Glutamatergic neuron (in vitro differentiated cells): Measurements from ENCODE around the gene TRUB1. TPM values are rescaled to one million over a fixed set of nuclear protein-coding genes. Genes with fewer than 3 reads are reported as not detected.

Source experiments
- DNase-seq: peaks from one replicate; pipeline ENCODE4 v3.0.0; 2022
- H3K27ac Mint-ChIP-seq: one replicate; pipeline ENCODE4 v1.8.0; 2020; ENCODE audit warnings: mild to moderate bottlenecking, mixed read lengths, inconsistent platforms; ENCODE audit not compliant: unreplicated experiment
- H3K27me3 Mint-ChIP-seq: one replicate; pipeline ENCODE4 v1.8.0; 2020; ENCODE audit warnings: mild to moderate bottlenecking, moderate library complexity, mixed read lengths, inconsistent platforms; ENCODE audit not compliant: unreplicated experiment
- H3K36me3 Mint-ChIP-seq: one replicate; pipeline ENCODE4 v1.8.0; 2020; ENCODE audit warnings: mild to moderate bottlenecking, mixed read lengths, inconsistent platforms; ENCODE audit not compliant: unreplicated experiment
- H3K4me1 Mint-ChIP-seq: one replicate; pipeline ENCODE4 v1.8.0; 2020; ENCODE audit warnings: mild to moderate bottlenecking, low read depth, mixed read lengths, inconsistent platforms; ENCODE audit not compliant: unreplicated experiment
- H3K4me3 Mint-ChIP-seq: one replicate; pipeline ENCODE4 v1.8.0; 2020; ENCODE audit warnings: mild to moderate bottlenecking, mixed read lengths, inconsistent platforms; ENCODE audit not compliant: unreplicated experiment
- H3K9me3 Mint-ChIP-seq: one replicate; pipeline ENCODE4 v1.8.0; 2020; ENCODE audit warnings: mild to moderate bottlenecking, moderate library complexity, mixed read lengths, inconsistent platforms; ENCODE audit not compliant: unreplicated experiment
- total RNA-seq: library from RNA; stranded (reverse); fragmentation: NEBNext Ultra II Directional; extraction: Animal tissue kit (Norgen Biotek cat#: 25700); gene quantifications from one replicate; pipeline ENCODE4 v1.2.1, GENCODE V29; 2021; ENCODE audit not compliant: unreplicated experiment
- TF ChIP-seq, protein P1 (sequence below): fragments of 200-600 bp; sonication (generic); IDR thresholded peaks from one replicate; pipeline ENCODE4 v1.5.0; 2021; ENCODE audit not compliant: partially characterized antibody, unreplicated experiment

TRUB1 gene
- total RNA-seq, 1 donor from 2014 or later, result 32.8 TPM

DNA sequence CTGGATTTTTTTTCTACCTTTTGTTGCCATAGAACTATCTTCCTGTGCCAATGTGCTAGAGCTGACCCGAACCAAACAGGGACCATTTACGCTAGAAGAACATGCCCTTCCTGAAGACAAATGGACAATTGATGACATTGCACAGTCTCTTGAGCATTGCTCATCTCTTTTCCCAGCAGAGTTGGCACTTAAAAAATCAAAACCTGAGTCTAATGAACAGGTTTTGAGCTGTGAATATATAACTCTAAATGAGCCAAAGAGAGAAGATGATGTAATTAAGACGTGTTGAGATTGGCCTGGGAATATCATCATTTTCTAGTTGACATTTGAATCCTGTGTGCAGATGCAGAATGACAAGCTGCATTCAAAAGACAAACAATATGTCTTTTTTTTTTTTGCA, 37.1 kb downstream of the TRUB1 start:
- Mint-ChIP-seq H3K27me3 (no peaks in the 10 kb centered on the region), H3K9me3 (peaks cover 2% of the 10 kb centered on the region), H3K4me3 (peak overlapping the region; percentile 39), H3K36me3 (no peaks in the 10 kb centered on the region), H3K27ac (peak overlapping the region; percentile 97), H3K4me1 (peaks cover 43% of the 10 kb centered on the region)
- TF ChIP-seq, protein P1, sequence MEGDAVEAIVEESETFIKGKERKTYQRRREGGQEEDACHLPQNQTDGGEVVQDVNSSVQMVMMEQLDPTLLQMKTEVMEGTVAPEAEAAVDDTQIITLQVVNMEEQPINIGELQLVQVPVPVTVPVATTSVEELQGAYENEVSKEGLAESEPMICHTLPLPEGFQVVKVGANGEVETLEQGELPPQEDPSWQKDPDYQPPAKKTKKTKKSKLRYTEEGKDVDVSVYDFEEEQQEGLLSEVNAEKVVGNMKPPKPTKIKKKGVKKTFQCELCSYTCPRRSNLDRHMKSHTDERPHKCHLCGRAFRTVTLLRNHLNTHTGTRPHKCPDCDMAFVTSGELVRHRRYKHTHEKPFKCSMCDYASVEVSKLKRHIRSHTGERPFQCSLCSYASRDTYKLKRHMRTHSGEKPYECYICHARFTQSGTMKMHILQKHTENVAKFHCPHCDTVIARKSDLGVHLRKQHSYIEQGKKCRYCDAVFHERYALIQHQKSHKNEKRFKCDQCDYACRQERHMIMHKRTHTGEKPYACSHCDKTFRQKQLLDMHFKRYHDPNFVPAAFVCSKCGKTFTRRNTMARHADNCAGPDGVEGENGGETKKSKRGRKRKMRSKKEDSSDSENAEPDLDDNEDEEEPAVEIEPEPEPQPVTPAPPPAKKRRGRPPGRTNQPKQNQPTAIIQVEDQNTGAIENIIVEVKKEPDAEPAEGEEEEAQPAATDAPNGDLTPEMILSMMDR, result no peak
- no peak for DNase-seq

DNA sequence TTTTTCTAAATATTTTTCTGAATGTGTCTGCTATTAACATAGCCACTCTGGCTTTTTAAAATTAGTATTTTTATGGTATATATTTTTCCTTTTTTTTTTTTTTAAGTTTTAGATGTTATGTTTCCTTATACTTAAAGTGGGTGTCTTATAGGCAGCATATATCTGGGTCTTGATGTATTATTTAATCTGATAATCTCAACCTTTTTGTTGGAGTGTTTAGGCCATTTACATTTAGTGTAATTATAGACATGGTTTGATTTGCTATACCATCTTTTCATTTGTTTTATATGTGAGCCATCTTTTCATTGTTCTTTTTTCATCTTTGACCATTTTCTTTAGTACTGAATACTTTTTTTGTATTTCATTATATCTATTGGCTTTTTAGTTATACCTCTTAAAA, 45.0 kb downstream of the TRUB1 start:
- H3K36me3 Mint-ChIP-seq, result peaks cover 41% of the 10 kb centered on the region
- TF ChIP-seq, protein P1, result no peak
- no peak overlapping the region for H3K27ac Mint-ChIP-seq
- no peaks in the 10 kb centered on the region for H3K27me3 Mint-ChIP-seq
- DNase-seq, result no peak
- H3K9me3 Mint-ChIP-seq, result peaks cover 6% of the 10 kb centered on the region
- H3K4me1 Mint-ChIP-seq, result no peaks in the 10 kb centered on the region
- no peak overlapping the region for H3K4me3 Mint-ChIP-seq

DNA sequence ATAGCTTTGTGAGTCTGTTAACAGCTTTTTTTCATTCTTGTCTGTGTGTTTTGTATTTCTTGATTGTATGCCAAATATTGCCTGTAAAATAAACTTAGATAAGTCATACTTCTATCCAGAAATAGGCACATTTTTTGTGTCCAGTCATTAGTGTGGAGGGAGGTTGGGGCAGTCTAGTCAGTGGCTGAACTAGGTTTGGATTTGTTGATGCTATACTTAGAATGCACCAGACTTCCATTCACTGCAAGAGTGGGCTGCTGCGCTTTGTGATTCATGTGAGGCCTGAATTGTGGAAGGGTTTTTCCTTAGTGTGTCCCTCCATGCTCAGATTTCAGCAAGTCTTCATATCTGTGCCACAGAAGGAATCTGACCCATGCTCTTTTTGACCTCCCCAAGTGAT, 50.0 kb downstream of the TRUB1 start:
- DNase-seq, result no peak
- Mint-ChIP-seq H3K36me3 (peaks cover 27% of the 10 kb centered on the region), H3K4me3 (no peak overlapping the region), H3K27me3 (peaks cover 1% of the 10 kb centered on the region), H3K4me1 (no peaks in the 10 kb centered on the region), H3K9me3 (peaks cover 8% of the 10 kb centered on the region), H3K27ac (no peak overlapping the region)
- TF ChIP-seq, protein P1, result no peak

DNA sequence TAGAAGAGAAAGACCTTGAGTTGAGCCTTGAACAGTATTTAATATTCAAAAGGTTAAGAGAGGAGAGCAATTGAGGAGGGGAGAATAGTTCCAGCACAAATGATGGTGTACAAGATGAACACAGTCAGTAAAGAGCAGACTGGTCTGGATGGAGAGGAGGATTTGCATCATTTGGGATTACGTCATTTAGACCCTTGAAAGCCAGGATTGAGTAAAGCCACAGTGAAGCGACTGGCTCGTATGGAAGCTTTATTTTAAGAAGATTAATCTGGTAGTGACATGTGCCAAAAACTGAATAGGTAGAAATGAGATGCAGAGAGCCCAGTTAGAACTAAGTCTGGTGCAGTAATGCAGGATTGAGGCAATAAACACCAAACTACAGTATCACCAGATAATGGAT, 52.6 kb downstream of the TRUB1 start:
- H3K36me3 Mint-ChIP-seq, result peaks cover 5% of the 10 kb centered on the region
- peaks cover 6% of the 10 kb centered on the region for H3K27me3 Mint-ChIP-seq
- TF ChIP-seq, protein P1, result no peak
- H3K27ac Mint-ChIP-seq, result no peak overlapping the region
- peaks cover 4% of the 10 kb centered on the region for H3K9me3 Mint-ChIP-seq
- DNase-seq, result no peak
- no peak overlapping the region for H3K4me3 Mint-ChIP-seq
- H3K4me1 Mint-ChIP-seq, result no peaks in the 10 kb centered on the region

DNA sequence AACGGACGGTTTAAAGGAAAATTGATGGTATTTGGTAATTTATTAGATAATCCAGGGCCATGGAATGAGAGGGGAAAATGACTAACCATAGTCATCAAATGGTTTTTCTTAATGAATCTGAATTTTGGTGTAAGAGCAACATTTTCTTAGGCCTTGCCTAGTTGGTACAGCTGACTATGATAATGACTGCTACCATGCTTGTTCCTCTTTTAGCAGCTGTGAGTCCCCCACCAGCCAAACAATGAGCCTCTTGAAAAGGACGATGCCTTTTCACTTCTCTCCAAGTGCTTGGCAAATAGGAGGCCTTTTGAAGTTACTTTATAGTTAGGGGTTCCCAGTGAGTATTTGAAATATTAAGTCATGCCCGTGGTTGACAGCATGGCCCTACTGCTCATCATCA, 53.0 kb downstream of the TRUB1 start:
- TF ChIP-seq, protein P1, result no peak
- H3K4me1 Mint-ChIP-seq, result peaks cover 2% of the 10 kb centered on the region
- peaks cover 6% of the 10 kb centered on the region for H3K27me3 Mint-ChIP-seq
- H3K4me3 Mint-ChIP-seq, result no peak overlapping the region
- no peak overlapping the region for H3K27ac Mint-ChIP-seq
- no peak for DNase-seq
- H3K9me3 Mint-ChIP-seq, result peaks cover 4% of the 10 kb centered on the region
- peaks cover 5% of the 10 kb centered on the region for H3K36me3 Mint-ChIP-seq
